Measurements from ENCODE around the gene NAPG. TPM values are rescaled to one million over a fixed set of nuclear protein-coding genes. Genes with fewer than 3 reads are reported as not detected.
A peak's percentile ranks its signal among the peaks of the same experiment; 100 is the strongest.
"Not testable (repeated sequence)": the region's sequence is repeated elsewhere in the genome, so short reads cannot be mapped to it uniquely, and the experiment has no call there.

NAPG gene
- total RNA-seq, 1 donor from 2014 or later, result 24.4 TPM

GRCh38 chr18:10514601-10515000, 11.2 kb upstream of the NAPG start:
- ATAC-seq, result no peak

DNA sequence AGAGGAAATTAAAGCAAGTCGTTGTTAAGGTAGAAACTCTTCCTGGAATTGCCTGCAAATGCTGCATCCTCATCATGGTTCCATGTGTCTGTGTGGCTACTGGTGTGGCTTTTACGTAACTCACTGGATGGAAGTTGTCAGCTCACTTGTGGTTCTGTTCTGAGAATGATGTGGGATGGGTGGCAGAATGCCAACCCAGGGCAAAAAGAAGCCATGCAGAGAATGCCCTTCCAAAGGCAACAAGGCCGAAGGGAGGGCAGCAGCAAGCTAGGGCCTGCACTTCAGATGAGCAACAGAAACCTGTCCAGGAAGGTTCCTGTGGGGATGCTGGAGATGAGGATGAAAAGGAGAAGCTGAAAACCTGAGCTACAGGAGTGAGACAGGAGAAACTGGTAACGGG, 10.4 kb upstream of the NAPG start:
- no peak for ATAC-seq

DNA sequence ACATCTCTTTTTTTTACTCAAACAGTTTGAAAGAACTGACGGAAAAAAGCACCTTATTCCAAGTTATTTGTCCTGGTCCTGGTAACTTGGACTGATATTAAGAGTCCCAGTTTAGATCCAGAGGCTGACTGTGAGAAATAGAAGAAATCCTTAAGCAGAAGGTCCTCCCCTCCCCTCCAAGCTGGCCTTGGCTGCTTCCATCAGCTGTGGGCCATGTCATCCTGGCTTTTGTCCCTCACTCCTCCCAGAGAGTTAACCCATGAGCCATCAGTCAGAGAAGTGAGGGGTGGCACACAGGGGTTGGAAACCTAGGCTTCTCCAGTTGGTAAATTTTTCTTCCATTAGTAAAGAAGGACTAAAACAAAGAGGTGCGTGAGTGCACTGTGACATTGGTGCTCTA, 9.7 kb upstream of the NAPG start:
- no peak for ATAC-seq

DNA sequence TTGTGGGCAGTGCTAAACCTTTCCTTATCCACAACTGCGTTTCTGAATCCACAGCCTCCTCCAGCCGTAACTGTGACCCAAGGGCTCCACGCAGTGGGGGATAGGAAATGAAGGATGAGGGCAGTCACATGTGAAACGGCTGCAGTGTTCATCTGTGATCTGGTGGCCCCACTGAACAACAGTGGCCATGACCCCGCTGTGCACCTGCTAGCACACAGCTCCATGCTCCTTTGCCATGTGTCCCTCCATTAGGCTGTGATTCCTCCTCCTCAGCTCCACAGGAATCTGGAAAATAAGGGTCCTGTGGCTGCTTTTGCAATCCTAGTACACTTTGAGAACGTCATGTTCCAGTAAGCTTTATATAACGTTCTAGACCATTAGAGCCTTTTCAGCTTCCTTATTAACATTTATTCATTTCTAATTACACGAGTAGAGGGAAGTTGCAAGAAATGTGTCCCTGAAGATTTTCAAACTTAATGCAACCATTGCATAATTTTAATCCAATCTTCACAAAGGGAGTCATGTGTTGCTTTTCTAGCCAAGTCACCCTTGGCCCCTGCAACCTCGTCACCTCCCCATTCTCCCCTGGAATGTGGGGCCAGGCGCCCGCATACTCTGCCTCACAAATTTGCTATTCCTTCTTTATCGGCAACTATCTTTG, 7.1 kb upstream of the NAPG start:
- ATAC-seq, result no peak

- no peak for ATAC-seq
Observed at GRCh38 chr18:10519366-10519765, 6.5 kb upstream of the NAPG start.

DNA sequence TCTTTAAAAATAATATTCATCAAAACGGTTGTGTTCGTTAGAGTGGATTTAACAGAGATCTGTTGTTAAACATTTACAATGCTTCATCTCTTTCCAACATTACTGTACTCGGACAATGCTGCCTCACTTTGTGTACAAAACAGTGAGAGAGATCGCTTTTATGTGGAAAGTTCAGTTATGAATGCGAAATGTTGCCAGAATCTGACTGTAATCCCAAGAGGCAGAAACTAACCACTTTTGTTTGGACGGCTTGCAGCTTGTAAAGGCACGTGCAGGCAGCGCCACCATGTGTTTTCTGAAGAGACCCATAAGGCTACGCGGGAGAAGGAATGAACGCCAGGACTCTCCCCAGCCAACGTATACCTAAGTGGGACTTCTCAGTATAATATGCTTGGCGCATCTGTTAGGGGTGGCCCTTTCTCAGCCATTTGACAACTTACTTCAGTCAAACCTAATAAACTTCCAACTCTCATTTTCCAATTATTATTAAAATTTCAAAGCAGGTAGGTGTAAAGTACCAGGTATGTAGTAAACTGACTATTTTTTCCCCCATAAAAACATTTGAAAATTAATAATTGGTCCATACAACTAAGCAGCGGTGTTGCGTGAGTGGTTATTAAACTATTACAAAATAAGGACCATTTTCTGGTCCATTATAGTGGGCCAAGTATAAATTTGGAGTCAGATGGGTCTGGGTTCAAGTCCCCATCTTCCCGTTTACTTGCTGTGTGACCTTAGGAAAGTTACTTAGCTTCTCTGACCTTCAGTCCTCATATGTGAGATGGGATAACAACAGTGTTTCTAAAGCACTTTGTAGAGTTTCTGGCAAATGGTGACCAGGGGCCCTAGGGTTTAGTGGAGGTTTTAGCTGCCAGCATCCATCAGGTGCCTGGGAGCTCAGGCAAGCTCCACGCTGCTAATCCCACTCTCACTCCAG, 5.6 kb upstream of the NAPG start:
- peak; percentile 82 for ATAC-seq

- no peak for ATAC-seq
Observed at GRCh38 chr18:10521566-10521965, 4.3 kb upstream of the NAPG start.

GRCh38 chr18:10522574-10522973, 3.3 kb upstream of the NAPG start:
- ATAC-seq, result no peak

DNA sequence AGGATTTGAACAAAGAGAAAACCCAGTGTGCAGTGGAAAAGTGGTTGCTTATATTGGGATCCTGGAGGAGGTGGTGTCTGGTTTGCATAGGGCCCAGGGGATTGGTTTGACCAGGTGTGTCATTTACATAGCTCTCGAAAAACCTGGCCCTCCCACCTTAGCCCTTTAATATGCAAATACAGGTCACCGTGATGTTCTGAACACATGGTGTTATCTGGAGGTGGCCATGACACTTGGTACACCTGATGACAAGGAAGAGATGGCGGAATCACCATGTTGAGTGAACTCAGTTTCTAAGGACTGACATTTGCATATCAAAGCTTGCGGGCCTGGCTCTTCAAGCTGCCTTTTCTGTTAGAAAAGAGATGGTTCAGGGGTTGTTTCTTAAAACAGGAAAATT, 2.3 kb upstream of the NAPG start:
- no peak for ATAC-seq

- ATAC-seq, result no peak
Observed at GRCh38 chr18:10524507-10525370, 1.1 kb upstream of the NAPG start.

DNA sequence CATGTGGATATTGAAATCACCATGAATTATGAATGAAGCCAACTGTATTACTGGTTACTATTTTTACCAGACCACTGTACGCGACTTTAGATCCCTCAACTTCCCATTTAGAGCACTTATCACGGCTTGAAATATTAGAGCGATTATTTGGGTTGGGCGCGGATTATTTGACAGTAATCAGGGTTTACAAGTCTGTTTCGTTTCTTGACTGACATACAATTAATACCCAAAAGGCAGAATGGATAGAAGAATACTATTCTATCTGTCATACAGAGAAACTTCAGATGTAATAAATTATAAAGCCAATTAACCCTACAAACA, 496 bp upstream of the NAPG start:
- no peak for ATAC-seq

GRCh38 chr18:10526561-10526949, 728 bp downstream of the NAPG start:
- peak; percentile 3 for ATAC-seq

DNA sequence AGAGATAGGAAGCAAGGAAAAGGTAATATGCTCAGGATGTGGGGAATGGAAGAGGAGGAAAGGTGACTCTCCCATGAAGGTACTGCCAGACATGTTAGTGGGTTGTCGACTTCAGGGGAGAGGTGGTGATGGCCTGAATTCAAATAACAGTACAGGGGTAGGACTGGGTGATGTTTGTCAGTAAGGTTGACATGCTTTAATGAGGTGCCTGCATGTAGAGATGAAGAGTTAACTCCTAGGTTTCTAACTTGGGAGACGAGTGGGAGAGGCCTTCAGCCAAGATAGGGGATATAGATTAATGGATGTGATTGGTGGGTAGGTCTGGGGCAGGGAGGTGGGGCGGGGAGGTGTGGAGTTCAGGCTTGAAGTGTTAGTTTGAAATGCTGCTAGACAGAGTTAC, 2.6 kb downstream of the NAPG start:
- ATAC-seq, result no peak

- ATAC-seq, result no peak
Observed at GRCh38 chr18:10530002-10530401, 4.2 kb downstream of the NAPG start.

DNA sequence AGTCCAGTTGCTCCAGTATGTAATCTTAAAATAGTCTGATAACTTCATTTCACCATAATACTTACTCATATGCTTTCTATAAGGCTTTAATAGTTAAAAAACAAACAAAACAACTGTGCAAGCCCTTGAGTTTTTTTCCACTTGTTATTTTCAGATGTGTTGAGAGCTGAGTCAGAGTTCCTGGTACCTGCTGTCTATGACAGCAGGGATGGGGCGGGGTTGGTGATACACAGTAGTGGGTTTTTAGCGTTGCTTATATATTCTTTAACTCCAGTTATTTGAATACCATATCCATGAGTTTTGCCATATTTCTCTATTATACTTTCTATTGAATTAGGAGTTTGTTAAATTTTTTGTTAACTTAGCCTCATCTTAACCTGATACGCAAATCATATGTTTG, 5.0 kb downstream of the NAPG start:
- ATAC-seq, result peak; percentile 60

DNA sequence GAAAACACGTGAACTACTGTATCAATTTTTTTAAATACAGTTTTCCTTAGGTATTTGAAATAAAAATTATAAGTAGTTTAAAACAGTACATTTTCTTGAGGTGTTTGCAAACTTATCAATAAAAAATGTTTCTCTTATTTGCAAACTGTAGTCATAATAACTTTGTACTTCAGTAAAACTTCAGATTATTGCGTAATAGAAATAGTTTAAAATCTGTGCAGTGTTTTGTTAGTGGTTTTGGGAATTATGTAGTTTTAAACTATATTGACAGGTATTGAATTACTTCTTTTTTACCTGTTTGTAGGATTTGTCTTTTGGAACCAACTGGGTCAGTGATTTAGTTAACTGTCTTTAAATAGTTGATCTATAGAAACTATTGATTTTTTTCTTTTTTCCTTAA, 7.3 kb downstream of the NAPG start:
- no peak for ATAC-seq

DNA sequence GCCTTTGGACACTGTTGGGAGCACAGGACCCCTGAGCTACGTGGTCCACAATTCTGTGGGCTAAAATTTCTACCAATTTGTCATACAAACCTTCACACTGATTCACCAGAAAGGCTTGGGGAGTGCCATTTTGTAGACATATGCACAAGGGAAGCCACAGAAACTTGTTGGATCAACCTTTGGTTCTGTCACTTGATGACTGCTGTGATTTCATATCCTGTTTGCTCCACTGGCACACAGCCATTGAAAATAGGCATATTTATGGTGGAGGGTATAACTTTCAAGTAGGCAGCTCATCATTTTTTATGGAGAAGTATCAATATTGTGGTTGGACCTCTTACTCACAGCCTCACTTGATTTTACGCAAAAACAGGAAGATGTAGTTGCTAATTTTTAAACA, 10.5 kb downstream of the NAPG start:
- no peak for ATAC-seq

- no peak for ATAC-seq
Observed at GRCh38 chr18:10537765-10538164, 11.9 kb downstream of the NAPG start.

DNA sequence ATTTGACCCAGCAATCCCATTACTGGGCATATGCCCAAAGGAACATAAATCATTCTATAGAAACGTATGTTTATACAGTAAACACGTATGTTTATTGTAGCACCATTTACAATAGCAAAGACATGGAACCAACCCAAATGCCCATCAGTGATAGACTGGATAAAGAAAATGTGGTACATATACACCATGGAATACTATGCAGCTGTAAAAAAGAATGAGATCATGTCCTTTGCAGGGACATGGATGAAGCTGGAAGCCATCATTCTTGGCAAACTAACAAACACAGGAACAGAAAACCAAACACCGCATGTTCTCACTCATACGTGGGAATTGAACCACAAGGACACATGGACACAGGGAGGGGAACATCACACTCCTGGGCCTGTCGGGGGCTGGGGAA, 13.3 kb downstream of the NAPG start:
- ATAC-seq, result not testable (repeated sequence)

DNA sequence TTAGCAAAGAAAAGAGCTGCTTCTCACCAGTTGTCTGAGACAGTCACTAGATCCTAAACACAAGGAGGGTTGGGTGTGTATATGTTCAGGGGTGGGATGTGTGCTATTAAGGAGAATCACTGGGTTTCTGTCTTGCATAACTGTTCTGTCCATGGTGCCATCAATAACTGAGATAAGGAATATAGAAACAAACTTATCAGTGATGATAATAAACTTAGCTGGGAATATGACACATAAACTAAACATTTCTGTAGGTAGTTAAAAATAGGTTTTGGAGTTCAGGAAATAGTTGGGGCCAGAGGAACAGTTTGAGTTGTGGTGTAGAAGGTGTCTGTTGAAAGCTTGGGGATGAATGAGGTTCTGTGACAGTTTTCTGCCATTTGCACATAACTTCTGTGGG, 17.4 kb downstream of the NAPG start:
- ATAC-seq, result no peak

DNA sequence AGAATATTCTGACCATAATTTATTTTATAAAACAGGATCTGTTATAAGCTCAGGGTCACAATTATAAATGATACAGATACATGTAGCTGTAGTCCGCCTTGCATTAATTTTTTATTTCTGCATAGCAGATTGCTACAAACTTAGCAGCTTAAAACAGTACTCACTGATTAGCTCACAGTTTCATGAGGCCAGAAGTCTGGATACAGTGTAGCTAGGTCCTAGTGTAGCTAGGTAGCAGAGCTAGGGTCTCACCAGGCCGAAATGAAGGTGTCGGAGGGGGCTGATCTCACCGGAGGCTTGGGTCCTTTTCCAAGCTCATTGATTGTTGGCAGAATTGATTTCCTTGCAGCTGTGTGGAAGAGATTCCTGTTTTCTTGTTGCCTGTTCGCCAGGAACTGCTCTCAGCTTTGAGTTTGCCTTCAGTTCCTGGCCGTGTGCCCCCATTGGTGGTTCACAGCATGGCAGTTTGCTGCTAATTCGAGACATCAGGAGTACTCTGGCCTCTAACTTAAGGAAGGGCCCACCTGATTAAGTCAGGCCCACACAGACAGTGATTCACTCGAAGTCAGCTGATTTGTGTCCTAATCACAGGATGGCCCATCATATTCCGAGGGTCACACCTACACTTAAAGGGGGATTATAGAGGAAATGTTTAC, 18.4 kb downstream of the NAPG start:
- ATAC-seq, result no peak

- no peak for ATAC-seq
Observed at GRCh38 chr18:10546557-10547300, 20.9 kb downstream of the NAPG start.

All from esophagus mucosa (tissue), 1 donor.